DOHH2 (cell line): Measurements from ENCODE around the gene PLXNA2.

ENCODE experiments used
- H3F3A ChIP-seq: fragments of 200-600 bp; sonication (generic), shearing (Covaris generic); 2 replicates; pipeline ENCODE4 v1.6.0; 2016; ENCODE audit warnings: antibody characterized with exemption, mild to moderate bottlenecking; ENCODE audit not compliant: control insufficient read depth, insufficient read depth
- H3K27ac ChIP-seq: fragments of 200-600 bp; sonication (generic); 2 replicates; pipeline ENCODE4 v1.5.1; 2014; ENCODE audit warnings: low read depth, mild to moderate bottlenecking, low read length, moderate library complexity
- H3K27me3 ChIP-seq: fragments of 200-600 bp; sonication (generic); 2 replicates; pipeline ENCODE4 v1.6.1; 2014; ENCODE audit warnings: mild to moderate bottlenecking, low read length, mixed read lengths; ENCODE audit not compliant: control insufficient read depth
- H3K36me3 ChIP-seq: fragments of 200-600 bp; sonication (generic); 2 replicates; pipeline ENCODE4 v1.6.1; 2014; ENCODE audit warnings: mild to moderate bottlenecking, low read length, moderate library complexity, mixed read lengths; ENCODE audit not compliant: control insufficient read depth
- H3K4me1 ChIP-seq: fragments of 200-600 bp; sonication (generic); 2 replicates; pipeline ENCODE4 v1.6.1; 2014; ENCODE audit warnings: mild to moderate bottlenecking, low read length, mixed read lengths; ENCODE audit not compliant: control insufficient read depth
- H3K4me2 ChIP-seq: fragments of 200-600 bp; sonication (generic); 2 replicates; pipeline ENCODE4 v1.6.0; 2014; ENCODE audit warnings: mild to moderate bottlenecking, low read length, moderate library complexity
- H3K4me3 ChIP-seq: fragments of 200-600 bp; sonication (generic); 2 replicates; pipeline ENCODE4 v1.5.1; 2014; ENCODE audit warnings: mild to moderate bottlenecking, low read length, mixed read lengths
- H3K79me2 ChIP-seq: fragments of 200-600 bp; sonication (generic); 2 replicates; pipeline ENCODE4 v1.6.1; 2014; ENCODE audit warnings: mild to moderate bottlenecking, low read length, mixed read lengths; ENCODE audit not compliant: control insufficient read depth
- H3K9me2 ChIP-seq: fragments of 200-600 bp; sonication (generic); replicated peaks from 2 replicates; pipeline ENCODE4 v1.6.1; 2014; ENCODE audit warnings: mild to moderate bottlenecking, low read length, mixed read lengths; ENCODE audit not compliant: control insufficient read depth
- H3K9me3 ChIP-seq: fragments of 200-600 bp; sonication (generic); 2 replicates; pipeline ENCODE4 v1.6.1; 2014; ENCODE audit warnings: antibody characterized with exemption, low read length, mixed read lengths; ENCODE audit not compliant: control insufficient read depth, insufficient read depth
- H4K20me1 ChIP-seq: fragments of 200-600 bp; sonication (generic); 2 replicates; pipeline ENCODE4 v1.6.0; 2014; ENCODE audit warnings: low read depth, mild to moderate bottlenecking, antibody characterized with exemption, low read length, moderate library complexity; ENCODE audit not compliant: control insufficient read depth, insufficient read depth
- CTCF ChIP-seq: fragments of 200-600 bp; sonication (generic); IDR thresholded peaks from one replicate; pipeline ENCODE4 v1.5.1; 2014; ENCODE audit warnings: antibody characterized with exemption, mild to moderate bottlenecking, low read depth, low read length; ENCODE audit not compliant: poor library complexity, severe bottlenecking
- EZH2phosphoT487 ChIP-seq: fragments of 200-600 bp; sonication (generic); IDR thresholded peaks from 2 replicates; pipeline ENCODE4 v1.6.1; 2017; ENCODE audit warnings: borderline replicate concordance, mild to moderate bottlenecking, antibody characterized with exemption, low read length, moderate library complexity, mixed read lengths

The PLXNA2 gene

GRCh38 chr1:208184966-208185654 is 59.1 kb downstream of the PLXNA2 start:
- no peaks in the 10 kb centered on the region for H3K9me3 ChIP-seq
- no peaks in the 10 kb centered on the region for H3F3A ChIP-seq
- no peaks in the 10 kb centered on the region for H3K4me1 ChIP-seq
- no peaks in the 10 kb centered on the region for H3K79me2 ChIP-seq
- TF ChIP-seq CTCF, result no peak
- TF ChIP-seq EZH2phosphoT487, result no peak
- no peaks in the 10 kb centered on the region for H3K9me2 ChIP-seq
- no peak overlapping the region for H3K27ac ChIP-seq
- H3K4me3 ChIP-seq, result no peak overlapping the region
- peaks cover 16% of the 10 kb centered on the region; the same call in 1 of the 2 replicates for H3K27me3 ChIP-seq
- no peaks in the 10 kb centered on the region for H4K20me1 ChIP-seq
- no peaks in the 10 kb centered on the region for H3K36me3 ChIP-seq
- no peak overlapping the region for H3K4me2 ChIP-seq

- H3K4me1 ChIP-seq, result no peaks in the 10 kb centered on the region
- no peaks in the 10 kb centered on the region for H4K20me1 ChIP-seq
- H3K36me3 ChIP-seq, result no peaks in the 10 kb centered on the region
- no peak overlapping the region for H3K4me3 ChIP-seq
- no peaks in the 10 kb centered on the region for H3K9me3 ChIP-seq
- TF ChIP-seq CTCF (no peak), EZH2phosphoT487 (no peak)
- no peaks in the 10 kb centered on the region for H3K9me2 ChIP-seq
- no peaks in the 10 kb centered on the region for H3F3A ChIP-seq
- no peak overlapping the region for H3K4me2 ChIP-seq
- no peaks in the 10 kb centered on the region for H3K79me2 ChIP-seq
- no peak overlapping the region for H3K27ac ChIP-seq
- H3K27me3 ChIP-seq, result 0 out of 2 replicates have a peak, but pooled peaks cover 12% of the 10 kb centered on the region
Observed at GRCh38 chr1:208183977-208184911, 59.9 kb downstream of the PLXNA2 start.

- H4K20me1 ChIP-seq, result no peaks in the 10 kb centered on the region
- H3F3A ChIP-seq, result no peaks in the 10 kb centered on the region
- no peak overlapping the region for H3K27ac ChIP-seq
- H3K27me3 ChIP-seq, result 0 out of 2 replicates have a peak, but pooled peaks cover 12% of the 10 kb centered on the region
- H3K9me2 ChIP-seq, result no peaks in the 10 kb centered on the region
- no peak overlapping the region for H3K4me3 ChIP-seq
- H3K4me1 ChIP-seq, result no peaks in the 10 kb centered on the region
- H3K4me2 ChIP-seq, result no peak overlapping the region
- TF ChIP-seq EZH2phosphoT487 (no peak), CTCF (no peak)
- no peaks in the 10 kb centered on the region for H3K36me3 ChIP-seq
- H3K9me3 ChIP-seq, result no peaks in the 10 kb centered on the region
- no peaks in the 10 kb centered on the region for H3K79me2 ChIP-seq
Observed at GRCh38 chr1:208182880-208183645, 61.1 kb downstream of the PLXNA2 start.
